CD4-positive, alpha-beta memory T cell (primary cell): Measurements from ENCODE around the gene HAUS8. TPM values are rescaled to one million over a fixed set of nuclear protein-coding genes. Genes with fewer than 3 reads are reported as not detected.
A peak's percentile ranks its signal among the peaks of the same experiment; 100 is the strongest.

Experiments
- CTCF ChIA-PET: fragments of 350-600 bp; sonication (Branson Sonifier 250); formaldehyde crosslinking; loops from one replicate; lab custom pipeline; 2021; ENCODE audit warnings: inconsistent platforms; ENCODE audit not compliant: partially characterized antibody; lab: Charles Lee
- POLR2A ChIA-PET: fragments of 350-600 bp; sonication (Branson Sonifier 250); formaldehyde crosslinking; loops from one replicate; lab custom pipeline; 2021; ENCODE audit not compliant: partially characterized antibody; lab: Charles Lee
- DNase-seq, 5 donors: peaks; one replicate each; pipeline versions ENCODE4 v3.0.0 to v3.0.0-alpha.2; 2020 to 2022; ENCODE audit warnings: mixed read lengths in 1 of 5
- H3K27ac ChIP-seq: one replicate; pipeline ENCODE4 v1.7.0; 2013; ENCODE audit warnings: low read depth, low read length
- H3K27me3 ChIP-seq: 2 replicates; pipeline ENCODE4 v1.7.0; 2013; ENCODE audit warnings: mild to moderate bottlenecking, low read length, moderate library complexity; ENCODE audit not compliant: insufficient read depth
- H3K36me3 ChIP-seq: 2 replicates; pipeline ENCODE4 v1.7.0; 2013; ENCODE audit warnings: mild to moderate bottlenecking, low read length, moderate library complexity; ENCODE audit not compliant: insufficient read depth
- H3K4me1 ChIP-seq: 2 replicates; pipeline ENCODE4 v1.7.0; 2013; ENCODE audit warnings: mild to moderate bottlenecking, low read length, moderate library complexity; ENCODE audit not compliant: insufficient read depth
- H3K4me3 ChIP-seq, 2 donors: one replicate each; pipeline ENCODE4 v1.7.0; 2013; ENCODE audit warnings: low read length in 2 of 2, mild to moderate bottlenecking in 1 of 2
- H3K9me3 ChIP-seq, 2 donors: one replicate each; pipeline ENCODE4 v1.7.0; 2013; ENCODE audit warnings: low read length in 2 of 2, control low read depth in 1 of 2; ENCODE audit not compliant: control insufficient read depth in 1 of 2
- H3K27ac Mint-ChIP-seq, 7 donors: one replicate each; pipeline ENCODE4 v1.8.0; 2020 to 2021; ENCODE audit warnings: mixed read lengths in 7 of 7, mild to moderate bottlenecking in 6 of 7, inconsistent platforms in 3 of 7, moderate library complexity in 3 of 7
- H3K27me3 Mint-ChIP-seq, 2 donors: one replicate each; pipeline ENCODE4 v1.8.0; 2020 to 2021; ENCODE audit warnings: mixed read lengths in 2 of 2
- H3K36me3 Mint-ChIP-seq, 2 donors: one replicate each; pipeline ENCODE4 v1.8.0; 2020 to 2021; ENCODE audit warnings: mixed read lengths in 2 of 2, inconsistent platforms in 1 of 2, mild to moderate bottlenecking in 1 of 2
- H3K4me1 Mint-ChIP-seq, 4 donors: one replicate each; pipeline ENCODE4 v1.8.0; 2020 to 2021; ENCODE audit warnings: mixed read lengths in 4 of 4, mild to moderate bottlenecking in 1 of 4
- H3K4me3 Mint-ChIP-seq, 8 donors: one replicate each; pipeline ENCODE4 v1.8.0; 2020 to 2021; ENCODE audit warnings: mixed read lengths in 8 of 8, mild to moderate bottlenecking in 7 of 8, moderate library complexity in 6 of 8, inconsistent platforms in 3 of 8
- H3K9me3 Mint-ChIP-seq, 8 donors: one replicate each; pipeline ENCODE4 v1.8.0; 2020 to 2021; ENCODE audit warnings: mixed read lengths in 8 of 8, mild to moderate bottlenecking in 5 of 8, inconsistent platforms in 3 of 8, moderate library complexity in 1 of 8
- intact Hi-C: fragments of 100-400 bp; cut with micrococcal nuclease; formaldehyde crosslinking; loops from one replicate; pipeline ENCODE4 v1.15.1; 2023
- polyA plus RNA-seq, 2 donors: library from polyadenylated mRNA; unstranded; fragments of 300-500 nt; fragmentation: Illumina TruSeq; gene quantifications; one replicate each; pipeline ENCODE4 v1.2.3, GENCODE V29; 2021
- total RNA-seq, 2 experiments: library from RNA; stranded (reverse); gene quantifications; one replicate each; pipeline ENCODE4 v1.2.3, GENCODE V29; 2021

The HAUS8 gene
- total and polyA plus RNA-seq, 4 experiments from 2014 or later, result 5.7 to 20.9 (median 15.6) TPM

- Histone ChIP-seq H3K4me3 (no peak overlapping the region), H3K4me1 (peaks cover 5% of the 10 kb centered on the region), H3K27me3 (no peaks in the 10 kb centered on the region), H3K9me3 (no peaks in the 10 kb centered on the region), H3K36me3 (peaks cover 5% of the 10 kb centered on the region), H3K27ac (no peak overlapping the region)
- POLR2A ChIA-PET, result interaction anchor here (3.3 kb wide), 1 partner anchor 8 kb away, joined by 14 read pairs; no protein-coding TSS in a partner anchor
- CTCF ChIA-PET, result no interaction called here
- peaks cover 5 to 27% (median 13%) of the 10 kb centered on the region in 4 donors for H3K4me1 Mint-ChIP-seq
- no peaks in the 10 kb centered on the region for H3K9me3 Mint-ChIP-seq
- H3K4me3 Mint-ChIP-seq, result no peak overlapping the region
- no peaks in the 10 kb centered on the region for H3K27me3 Mint-ChIP-seq
- peaks cover 40% of the 10 kb centered on the region in 2 donors for H3K36me3 Mint-ChIP-seq
- intact Hi-C loops, result no loop called here
- no peak for DNase-seq
- H3K27ac Mint-ChIP-seq, result peak overlapping the region in 3 of 7 donors; percentile 27 to 62 (median 43)
Observed at GRCh38 chr19:17116996-17117702, 41.9 kb upstream of the HAUS8 start.

DNA sequence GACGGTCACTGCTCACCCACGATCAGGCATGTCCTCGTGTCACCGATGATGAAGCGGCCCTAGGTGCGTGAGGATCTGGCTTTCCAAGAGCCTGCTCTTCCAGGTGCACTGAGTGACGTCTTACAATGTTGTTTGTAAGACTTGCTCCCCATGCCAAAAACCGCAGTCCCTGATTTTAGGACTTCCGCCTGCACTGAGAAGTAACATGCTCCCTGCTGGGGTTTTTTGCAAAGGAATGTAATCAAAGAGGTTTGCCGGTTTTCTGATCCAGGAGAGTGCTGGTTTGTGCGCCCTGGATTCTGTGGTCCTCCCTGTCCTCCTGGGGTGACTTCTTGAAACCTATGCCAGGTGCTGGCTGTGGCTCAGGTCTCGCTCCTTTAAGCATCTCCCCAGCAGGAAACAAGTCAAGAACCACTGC, 39.2 kb upstream of the HAUS8 start:
- H3K4me3 Mint-ChIP-seq, result no peak overlapping the region
- H3K27me3 Mint-ChIP-seq, result no peaks in the 10 kb centered on the region
- no peak overlapping the region for H3K4me3 ChIP-seq
- H3K9me3 ChIP-seq, result no peaks in the 10 kb centered on the region
- peaks cover 12% of the 10 kb centered on the region for H3K36me3 ChIP-seq
- H3K27ac Mint-ChIP-seq, result peak overlapping the region in 2 of 7 donors; percentile 9 to 32
- CTCF ChIA-PET, result no interaction called here
- no peak overlapping the region for H3K27ac ChIP-seq
- H3K9me3 Mint-ChIP-seq, result no peaks in the 10 kb centered on the region
- H3K36me3 Mint-ChIP-seq, result peaks cover 38 to 51% of the 10 kb centered on the region in 2 donors
- POLR2A ChIA-PET, result interaction anchor here (3.3 kb wide), 1 partner anchor 11 kb away, joined by 14 read pairs; no protein-coding TSS in a partner anchor
- intact Hi-C loops, result no loop called here
- H3K4me1 Mint-ChIP-seq, result peaks cover 8 to 36% (median 23%) of the 10 kb centered on the region in 4 donors
- no peaks in the 10 kb centered on the region for H3K4me1 ChIP-seq
- DNase-seq, result no peak
- H3K27me3 ChIP-seq, result no peaks in the 10 kb centered on the region

DNA sequence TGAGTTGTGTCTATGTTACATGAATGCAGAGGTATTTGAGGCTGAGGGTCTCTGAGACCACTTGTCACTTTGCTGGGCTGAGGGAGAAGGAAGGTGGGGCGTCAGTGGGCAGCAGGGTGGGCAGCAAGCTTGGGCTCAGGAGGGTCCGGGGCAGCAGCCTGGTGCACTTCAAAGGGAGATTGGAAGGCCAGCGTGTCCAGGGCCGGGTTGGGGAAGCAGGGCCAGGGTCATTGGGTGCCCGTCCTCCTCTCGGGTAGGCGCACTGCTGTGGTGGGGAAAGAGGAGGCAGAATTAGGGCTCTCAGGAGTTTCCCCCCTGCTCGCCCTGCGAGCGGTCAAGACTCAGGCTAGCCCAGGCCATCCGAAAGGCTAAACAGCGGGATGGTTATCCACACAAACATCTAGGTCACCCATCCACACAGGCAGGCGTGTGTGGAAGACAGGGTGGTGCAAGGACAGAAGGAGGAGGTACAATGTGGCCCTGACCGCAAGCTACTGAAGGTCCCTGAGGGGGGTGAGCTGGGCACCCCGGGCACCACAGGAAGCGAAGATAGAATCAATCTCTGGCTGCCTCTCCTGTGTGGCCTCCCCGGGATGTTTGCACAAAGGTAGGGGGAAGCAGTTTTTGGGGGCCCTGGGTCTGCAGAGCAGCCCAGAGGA, 38.0 kb upstream of the HAUS8 start:
- POLR2A ChIA-PET, result interaction anchor here (1.6 kb wide), 1 partner anchor 12 kb away, joined by 6 read pairs; no protein-coding TSS in a partner anchor
- H3K27ac ChIP-seq, result no peak overlapping the region
- no peak overlapping the region for H3K4me3 ChIP-seq
- Mint-ChIP-seq H3K9me3 (no peaks in the 10 kb centered on the region), H3K4me1 (peaks cover 8 to 37% (median 22%) of the 10 kb centered on the region in 4 donors), H3K27me3 (no peaks in the 10 kb centered on the region), H3K27ac (peak overlapping the region in 6 of 7 donors; percentile 33 to 79 (median 56)), H3K36me3 (peaks cover 34 to 52% of the 10 kb centered on the region in 2 donors), H3K4me3 (no peak overlapping the region)
- peaks cover 12% of the 10 kb centered on the region for H3K36me3 ChIP-seq
- no peak for DNase-seq
- no peaks in the 10 kb centered on the region for H3K27me3 ChIP-seq
- no peaks in the 10 kb centered on the region for H3K4me1 ChIP-seq
- H3K9me3 ChIP-seq, result no peaks in the 10 kb centered on the region
- intact Hi-C loops, result no loop called here
- CTCF ChIA-PET, result no interaction called here

- no peaks in the 10 kb centered on the region for H3K27me3 ChIP-seq
- Mint-ChIP-seq H3K4me3 (no peak overlapping the region), H3K36me3 (peaks cover 34 to 55% of the 10 kb centered on the region in 2 donors), H3K27me3 (no peaks in the 10 kb centered on the region), H3K9me3 (no peaks in the 10 kb centered on the region), H3K27ac (peak overlapping the region; percentile 12 to 74 (median 36)), H3K4me1 (peaks cover 8 to 37% (median 21%) of the 10 kb centered on the region in 4 donors)
- intact Hi-C loops, result no loop called here
- H3K9me3 ChIP-seq, result no peaks in the 10 kb centered on the region
- H3K4me1 ChIP-seq, result no peaks in the 10 kb centered on the region
- POLR2A ChIA-PET, result interaction anchor here (1.6 kb wide), 1 partner anchor 13 kb away, joined by 6 read pairs; no protein-coding TSS in a partner anchor
- H3K36me3 ChIP-seq, result peaks cover 13% of the 10 kb centered on the region
- DNase-seq, result no peak
- H3K4me3 ChIP-seq, result no peak overlapping the region
- no peak overlapping the region for H3K27ac ChIP-seq
- CTCF ChIA-PET, result no interaction called here
Observed at GRCh38 chr19:17112700-17113099, 37.4 kb upstream of the HAUS8 start.

DNA sequence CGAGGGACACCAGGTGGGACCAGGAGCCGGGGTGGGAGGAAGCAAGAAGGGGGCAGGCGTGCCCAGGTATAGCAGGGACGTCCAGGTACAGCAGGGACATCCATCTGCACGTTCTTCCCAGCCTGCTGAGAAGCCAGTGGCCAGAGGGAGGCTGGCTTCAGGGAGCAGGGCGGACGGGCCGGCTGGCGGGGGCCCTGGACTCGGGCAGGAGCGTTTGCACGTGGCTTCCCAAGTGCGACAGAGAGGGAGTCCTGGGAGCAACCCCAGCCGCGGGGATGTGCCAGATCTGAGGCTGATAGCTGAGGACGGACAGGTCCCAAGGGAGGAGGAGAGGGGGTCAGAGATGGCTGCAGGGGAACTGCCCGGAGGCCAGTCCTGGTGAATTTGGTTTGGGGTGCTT, 37.0 kb upstream of the HAUS8 start:
- Mint-ChIP-seq H3K27ac (peak overlapping the region in 2 of 7 donors; percentile 53 to 72), H3K36me3 (peaks cover 34 to 59% of the 10 kb centered on the region in 2 donors), H3K9me3 (no peaks in the 10 kb centered on the region), H3K27me3 (no peaks in the 10 kb centered on the region), H3K4me3 (no peak overlapping the region), H3K4me1 (peaks cover 11 to 37% (median 24%) of the 10 kb centered on the region in 4 donors)
- POLR2A ChIA-PET, result no interaction called here
- intact Hi-C loops, result no loop called here
- CTCF ChIA-PET, result no interaction called here
- H3K9me3 ChIP-seq, result no peaks in the 10 kb centered on the region
- no peak for DNase-seq
- no peaks in the 10 kb centered on the region for H3K27me3 ChIP-seq
- no peak overlapping the region for H3K27ac ChIP-seq
- no peaks in the 10 kb centered on the region for H3K4me1 ChIP-seq
- H3K36me3 ChIP-seq, result peaks cover 17% of the 10 kb centered on the region
- no peak overlapping the region for H3K4me3 ChIP-seq

- Histone ChIP-seq H3K4me1 (no peaks in the 10 kb centered on the region), H3K27me3 (no peaks in the 10 kb centered on the region), H3K36me3 (peaks cover 20% of the 10 kb centered on the region), H3K4me3 (no peak overlapping the region), H3K9me3 (no peaks in the 10 kb centered on the region), H3K27ac (no peak overlapping the region)
- Mint-ChIP-seq H3K4me1 (peaks cover 11 to 37% (median 24%) of the 10 kb centered on the region in 4 donors), H3K36me3 (peaks cover 32 to 60% of the 10 kb centered on the region in 2 donors), H3K4me3 (no peak overlapping the region), H3K27ac (peak overlapping the region in 4 of 7 donors; percentile 6 to 87 (median 68)), H3K27me3 (no peaks in the 10 kb centered on the region), H3K9me3 (no peaks in the 10 kb centered on the region)
- intact Hi-C loops, result no loop called here
- ChIA-PET CTCF (no interaction called here), POLR2A (no interaction called here)
- DNase-seq, result no peak
Observed at GRCh38 chr19:17111766-17112165, 36.5 kb upstream of the HAUS8 start.

GRCh38 chr19:17110599-17110966, 35.3 kb upstream of the HAUS8 start:
- Histone ChIP-seq H3K9me3 (no peaks in the 10 kb centered on the region), H3K4me3 (no peak overlapping the region), H3K4me1 (no peaks in the 10 kb centered on the region), H3K27ac (no peak overlapping the region), H3K27me3 (no peaks in the 10 kb centered on the region), H3K36me3 (peaks cover 30% of the 10 kb centered on the region)
- ChIA-PET POLR2A (interaction anchor here (0.9 kb wide), 1 partner anchor 34 kb away, joined by 4 read pairs; no protein-coding TSS in a partner anchor), CTCF (interaction anchor here (0.8 kb wide), 1 partner anchor 19 kb away, joined by 3 read pairs; no protein-coding TSS in a partner anchor)
- H3K27me3 Mint-ChIP-seq, result no peaks in the 10 kb centered on the region
- peaks cover 11 to 44% (median 26%) of the 10 kb centered on the region in 4 donors for H3K4me1 Mint-ChIP-seq
- H3K4me3 Mint-ChIP-seq, result peak overlapping the region in 1 of 8 donors; percentile 41
- intact Hi-C loops, result no loop called here
- H3K36me3 Mint-ChIP-seq, result peaks cover 28 to 68% of the 10 kb centered on the region in 2 donors
- H3K27ac Mint-ChIP-seq, result peak overlapping the region in 3 of 7 donors; percentile 12 to 84 (median 42)
- no peaks in the 10 kb centered on the region for H3K9me3 Mint-ChIP-seq
- no peak for DNase-seq
